GM18867 (cell line): Measurements from ENCODE around the gene SSB.
"Not testable (repeated sequence)": the region's sequence is repeated elsewhere in the genome, so short reads cannot be mapped to it uniquely, and the experiment has no call there.

ENCODE experiments used
- ATAC-seq: cut with Tn5 transposase; IDR thresholded peaks from one replicate; pipeline ENCODE4 v1.9.1; 2021; ENCODE audit warnings: mild to moderate bottlenecking, moderate library complexity; ENCODE audit not compliant: unreplicated experiment

SSB gene

GRCh38 chr2:169781249-169782013 is 17.2 kb upstream of the SSB start:
- ATAC-seq = no peak

- no peak for ATAC-seq
These were observed 16.2 kb upstream of the SSB start for GRCh38 chr2:169782513-169782912.

GRCh38 chr2:169790581-169790980 is 8.1 kb upstream of the SSB start:
- no peak for ATAC-seq

GRCh38 chr2:169795181-169795580 is 3.5 kb upstream of the SSB start:
- no peak for ATAC-seq

- ATAC-seq = no peak
These were observed 2.2 kb upstream of the SSB start for GRCh38 chr2:169796441-169796840.

GRCh38 chr2:169797601-169798000 is 1.1 kb upstream of the SSB start:
- no peak for ATAC-seq

- no peak for ATAC-seq
These were observed 314 bp upstream of the SSB start for GRCh38 chr2:169798397-169798717.

- no peak for ATAC-seq
These were observed 4.8 kb downstream of the SSB start for GRCh38 chr2:169803480-169803879.

GRCh38 chr2:169806586-169806985 is 7.9 kb downstream of the SSB start:
- ATAC-seq = no peak

- ATAC-seq = no peak
These were observed 9.6 kb downstream of the SSB start for GRCh38 chr2:169808221-169808620.

GRCh38 chr2:169815849-169816248 is 17.2 kb downstream of the SSB start:
- no peak for ATAC-seq

GRCh38 chr2:169816961-169817360 is 18.3 kb downstream of the SSB start:
- ATAC-seq = not testable (repeated sequence)

- ATAC-seq = not testable (repeated sequence)
These were observed 18.7 kb downstream of the SSB start for GRCh38 chr2:169817369-169817768.

- ATAC-seq = no peak
These were observed 19.6 kb downstream of the SSB start for GRCh38 chr2:169818241-169818640.

- ATAC-seq = no peak
These were observed 20.4 kb downstream of the SSB start for GRCh38 chr2:169819106-169819505.

- ATAC-seq = not testable (repeated sequence)
These were observed 21.4 kb downstream of the SSB start for GRCh38 chr2:169820101-169820500.

- ATAC-seq = no peak
These were observed 23.4 kb downstream of the SSB start for GRCh38 chr2:169822036-169822435.

- ATAC-seq = no peak
These were observed 24.2 kb downstream of the SSB start for GRCh38 chr2:169822785-169823392.

- no peak for ATAC-seq
These were observed 25.3 kb downstream of the SSB start for GRCh38 chr2:169823996-169824372.

GRCh38 chr2:169824373-169825333 is 26.0 kb downstream of the SSB start, which contains the start of gene METTL5:
METTL5 (minus strand) TSS chr2:169824905; CDS start chr2:169824597, 308 bp downstream.
- ATAC-seq = peak; percentile 68
